ENCODE results near the gene TBC1D12.
"Not testable (repeated sequence)": the region's sequence is repeated elsewhere in the genome, so short reads cannot be mapped to it uniquely, and the experiment has no call there.

The TBC1D12 gene

DNA sequence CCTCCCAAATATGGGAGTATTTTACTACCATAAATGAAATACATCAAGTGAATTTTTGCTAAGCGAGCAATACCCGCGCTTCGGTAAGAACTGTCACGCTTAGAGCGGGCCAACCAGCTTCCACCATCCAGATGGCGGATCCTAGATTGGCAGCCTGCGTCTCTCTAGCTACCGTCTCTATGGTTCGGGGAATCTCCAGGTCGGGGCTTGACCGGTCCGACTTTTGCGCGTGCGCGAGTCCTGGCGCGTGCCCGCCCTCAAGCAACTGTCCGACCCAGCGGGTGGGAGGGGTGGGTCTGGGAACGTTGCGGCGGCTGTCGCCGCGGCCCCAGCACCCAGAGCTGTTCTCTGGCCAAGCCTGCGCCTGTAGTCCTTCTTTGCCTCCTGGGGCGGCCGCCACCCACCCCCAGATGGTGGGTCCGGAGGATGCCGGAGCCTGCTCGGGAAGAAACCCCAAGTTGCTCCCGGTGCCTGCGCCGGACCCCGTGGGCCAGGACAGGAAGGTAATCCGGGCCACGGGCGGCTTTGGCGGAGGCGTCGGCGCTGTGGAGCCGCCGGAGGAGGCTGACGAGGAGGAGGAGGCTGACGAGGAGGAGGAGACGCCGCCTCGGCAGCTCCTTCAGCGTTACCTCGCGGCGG, at the start of gene TBC1D12:
Gene TBC1D12, plus strand, starts transcription at position 338 of the 639 bp plus-strand sequence. Its CDS starts 73 bp downstream, at position 411.
- peak; percentile 97 for DNase-seq

DNA sequence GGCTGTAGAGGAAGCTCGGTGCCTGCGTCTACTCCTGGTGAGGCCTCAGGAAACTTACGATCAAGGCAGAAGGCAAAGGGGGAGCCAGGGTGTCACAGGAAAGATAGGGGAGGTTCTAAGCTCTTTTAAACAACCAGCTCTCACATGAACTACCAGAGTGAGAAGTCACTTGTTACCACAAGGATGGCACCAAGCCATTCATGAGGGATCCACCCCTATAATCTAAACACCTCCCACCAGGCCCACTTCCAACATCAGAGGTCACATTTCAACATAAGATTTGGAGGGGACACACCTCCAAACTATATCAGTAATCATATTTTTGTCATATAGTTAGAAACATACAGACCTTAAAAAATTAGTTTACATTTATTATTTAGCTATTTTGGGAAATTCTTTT, 49.0 kb upstream of the TBC1D12 start:
- DNase-seq: no peak

DNA sequence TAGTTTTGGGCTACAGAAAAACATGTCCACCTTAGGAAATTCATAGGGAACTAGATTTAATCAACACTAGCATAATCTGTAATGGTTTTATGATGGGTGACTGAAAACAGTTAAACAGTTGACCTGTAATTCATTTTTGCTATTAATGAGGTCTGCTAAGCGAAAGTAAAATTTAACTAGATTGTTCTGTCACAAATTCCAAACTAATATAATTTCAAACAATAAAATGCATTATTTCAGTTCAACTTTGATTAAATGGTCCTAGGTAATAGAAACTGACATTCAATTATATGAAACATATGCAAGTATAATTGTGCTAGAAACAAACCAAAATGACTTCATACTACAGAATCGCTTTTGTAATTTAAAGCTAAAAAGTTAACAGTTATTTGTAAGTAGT, 46.5 kb upstream of the TBC1D12 start:
- no peak for DNase-seq

GRCh38 chr10:94357193-94357592, 45.1 kb upstream of the TBC1D12 start:
- DNase-seq: no peak

DNA sequence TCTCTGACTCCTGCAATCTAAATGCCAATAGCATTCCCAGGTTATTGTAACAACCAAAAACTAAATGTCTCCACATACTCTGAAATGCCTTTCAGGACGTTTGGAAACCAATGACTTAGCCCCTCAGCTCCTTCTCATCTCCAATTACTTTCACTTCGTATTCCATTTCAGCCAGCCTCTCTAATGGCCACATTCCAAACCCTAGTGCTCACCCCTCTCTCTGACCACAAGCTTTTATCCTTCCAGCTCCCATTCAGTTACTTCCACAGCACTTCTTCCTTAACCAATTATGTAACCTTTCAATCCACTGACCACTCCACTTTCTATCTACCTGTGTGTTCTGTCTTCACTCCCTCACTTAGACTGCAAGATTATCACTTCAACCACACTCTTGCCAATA, 43.9 kb upstream of the TBC1D12 start:
- no peak for DNase-seq

- DNase-seq: no peak
Observed at GRCh38 chr10:94361171-94361794, 41.1 kb upstream of the TBC1D12 start.

DNA sequence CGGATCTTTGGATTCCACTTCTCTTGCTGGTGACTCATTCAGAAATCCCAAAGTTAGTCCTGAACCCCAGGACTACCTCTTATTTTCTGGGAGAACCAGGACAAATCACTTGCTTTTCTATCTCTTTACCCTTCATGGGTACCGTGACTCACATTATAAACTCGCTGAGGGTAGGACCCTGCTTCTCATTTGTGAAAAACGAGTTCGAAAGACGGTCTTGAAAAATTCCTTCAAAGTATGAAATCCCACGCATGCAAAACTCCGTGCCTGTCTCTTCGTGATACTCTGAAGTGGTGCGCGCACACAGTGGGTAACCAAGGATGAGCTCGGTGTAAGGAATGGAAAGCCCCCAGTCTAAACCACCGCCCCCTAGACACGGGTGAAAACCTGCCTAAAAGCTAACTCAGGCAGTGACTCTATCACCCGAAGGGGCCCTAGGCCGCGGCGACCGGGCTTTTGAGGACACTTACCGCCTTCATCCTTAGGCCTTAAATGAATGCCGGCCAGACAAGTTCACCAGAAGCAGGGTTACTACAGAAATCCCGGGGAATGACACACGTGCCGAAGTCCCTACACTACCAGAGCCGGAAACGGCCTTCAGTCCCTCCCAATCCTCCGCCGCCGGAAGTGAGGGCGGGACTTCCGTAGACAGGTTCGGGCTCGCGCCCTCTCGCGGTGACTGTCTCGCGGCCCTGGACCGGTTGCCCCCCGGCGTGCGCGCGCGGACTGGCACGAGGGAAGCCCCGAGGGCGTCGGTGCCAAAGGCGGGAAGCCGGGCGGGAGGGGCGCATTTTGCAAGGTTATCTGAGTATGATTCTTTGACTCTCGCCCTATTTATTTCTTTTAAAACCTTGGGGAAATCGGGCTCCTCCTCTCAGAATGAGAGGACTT, 39.7 kb upstream of the TBC1D12 start, which contains the start of gene NOC3L:
Gene NOC3L, minus strand, starts transcription at position 580 of the 891 bp plus-strand sequence. Its CDS starts 101 bp downstream, at position 479.
- peak; percentile 95 for DNase-seq

- DNase-seq: no peak
Observed at GRCh38 chr10:94363251-94363565, 39.1 kb upstream of the TBC1D12 start.

DNA sequence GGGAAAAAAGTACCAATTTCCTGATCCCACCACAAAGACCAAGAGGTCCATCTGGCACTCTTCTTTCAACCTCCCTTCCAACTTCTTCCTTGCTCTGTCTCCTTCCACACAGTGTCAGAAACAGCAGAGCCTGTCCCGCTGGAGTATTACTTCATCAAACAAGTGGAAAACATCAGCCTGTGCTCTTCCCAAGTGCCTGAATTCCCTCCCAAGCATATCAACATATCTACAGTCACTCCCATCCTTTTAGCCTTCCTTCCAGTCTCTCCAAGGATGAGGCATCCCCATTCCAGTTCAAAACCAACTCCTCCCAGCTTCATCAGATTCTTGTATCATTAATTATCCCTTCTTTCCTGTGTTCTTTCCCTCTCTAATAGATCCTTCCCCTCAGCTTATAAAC, 37.9 kb upstream of the TBC1D12 start:
- no peak for DNase-seq

- no peak for DNase-seq
Observed at GRCh38 chr10:94366382-94366781, 36.0 kb upstream of the TBC1D12 start.

- DNase-seq: no peak
Observed at GRCh38 chr10:94370501-94370900, 31.8 kb upstream of the TBC1D12 start.

- no peak for DNase-seq
Observed at GRCh38 chr10:94375374-94375773, 27.0 kb upstream of the TBC1D12 start.

- no peak for DNase-seq
Observed at GRCh38 chr10:94376865-94377264, 25.5 kb upstream of the TBC1D12 start.

GRCh38 chr10:94383530-94383929, 18.8 kb upstream of the TBC1D12 start:
- no peak for DNase-seq

GRCh38 chr10:94385733-94386132, 16.6 kb upstream of the TBC1D12 start:
- not testable (repeated sequence) for DNase-seq

GRCh38 chr10:94392117-94392516, 10.2 kb upstream of the TBC1D12 start:
- not testable (repeated sequence) for DNase-seq

GRCh38 chr10:94397549-94398370, 4.6 kb upstream of the TBC1D12 start:
- no peak for DNase-seq

- no peak for DNase-seq
Observed at GRCh38 chr10:94398762-94399161, 3.6 kb upstream of the TBC1D12 start.

- DNase-seq: peak; percentile 58
Observed at GRCh38 chr10:94402843-94403379, 570 bp downstream of the TBC1D12 start.

DNA sequence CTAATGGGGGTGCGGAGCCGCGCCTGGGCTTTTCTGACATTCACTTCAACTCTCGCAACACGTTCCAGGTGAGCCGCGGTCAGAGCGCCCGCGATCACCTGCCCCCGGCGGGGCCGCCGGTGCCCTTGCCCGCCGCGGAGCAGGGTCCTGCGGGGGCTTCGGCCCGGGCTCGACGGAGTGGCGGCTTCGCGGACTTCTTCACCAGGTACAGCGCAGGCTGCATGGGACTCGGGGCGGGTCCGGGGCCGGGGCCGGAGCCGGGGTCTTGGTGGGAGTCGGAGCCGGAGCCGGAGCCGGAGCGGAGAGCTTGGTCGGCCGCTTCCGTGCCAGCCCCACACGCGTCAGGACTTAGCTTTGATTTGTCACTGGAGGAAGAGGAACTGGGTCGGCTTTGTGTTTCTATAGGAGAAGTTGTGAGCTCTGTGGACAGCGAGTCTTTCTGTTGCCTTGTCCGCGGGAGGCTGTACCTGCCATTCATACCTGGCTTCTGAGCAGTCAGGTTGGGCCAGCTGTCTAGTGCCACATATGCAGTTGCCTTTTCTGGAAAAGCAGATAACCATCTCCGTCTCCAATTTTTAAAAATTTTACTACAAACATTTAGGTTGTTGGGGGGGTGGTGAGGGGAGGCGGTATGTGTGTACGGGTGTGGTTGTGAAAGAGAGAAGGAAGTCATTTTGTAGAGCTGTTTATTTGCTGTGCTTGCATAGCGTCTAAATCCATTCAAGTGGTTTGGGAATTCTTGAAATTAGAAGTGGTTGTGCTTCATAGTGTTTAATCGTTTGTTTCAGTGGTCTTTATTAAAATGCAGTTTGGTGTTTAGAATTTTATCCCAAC, 1.3 kb downstream of the TBC1D12 start:
- peak; percentile 74 for DNase-seq

DNA sequence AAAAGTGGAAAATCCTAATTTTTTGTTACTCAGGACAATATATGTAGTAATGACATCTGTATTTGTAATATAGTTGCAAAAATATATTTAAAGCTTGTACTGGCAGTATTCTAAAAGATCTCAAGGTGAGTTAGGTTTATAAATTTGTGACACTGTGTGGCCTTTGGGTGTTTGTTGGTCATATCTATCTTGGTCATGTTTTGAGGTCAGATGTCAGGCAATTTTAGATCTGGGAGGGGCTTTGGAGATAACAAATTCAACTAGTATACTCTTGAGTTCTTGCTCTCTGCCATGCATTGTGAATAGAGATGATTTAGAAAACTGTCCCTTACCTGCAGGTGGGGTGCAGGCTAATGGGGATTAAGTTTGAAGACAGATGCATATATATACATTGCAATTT, 3.1 kb downstream of the TBC1D12 start:
- DNase-seq: no peak

GRCh38 chr10:94407668-94408067, 5.3 kb downstream of the TBC1D12 start:
- DNase-seq: no peak
